Nephron (organoid): ENCODE results near the gene PRKCSH.

ENCODE experiments used
- H3K27ac Mint-ChIP-seq, 3 experiments: 2 replicates each; pipeline ENCODE4 v1.8.0; 2020; ENCODE audit warnings: mixed read lengths in 3 of 3, mild to moderate bottlenecking in 2 of 3, moderate library complexity in 1 of 3
- H3K27me3 Mint-ChIP-seq: 2 replicates; pipeline ENCODE4 v1.8.0; 2021; ENCODE audit warnings: low read depth, mild to moderate bottlenecking, moderate library complexity, mixed read lengths
- H3K36me3 Mint-ChIP-seq: 2 replicates; pipeline ENCODE4 v1.8.0; 2020; ENCODE audit warnings: low read depth, mixed read lengths
- H3K4me1 Mint-ChIP-seq: 2 replicates; pipeline ENCODE4 v1.8.0; 2020; ENCODE audit warnings: mixed read lengths
- H3K4me3 Mint-ChIP-seq, 3 experiments: 2 replicates each; pipeline ENCODE4 v1.8.0; 2020; ENCODE audit warnings: mild to moderate bottlenecking in 3 of 3, mixed read lengths in 3 of 3, moderate library complexity in 2 of 3
- H3K9me3 Mint-ChIP-seq: 2 replicates; pipeline ENCODE4 v1.8.0; 2020; ENCODE audit warnings: mixed read lengths
- TF ChIP-seq, protein P1 (sequence below), 3 experiments: fragments of 200-600 bp; sonication (generic); IDR thresholded peaks; one replicate each; pipeline ENCODE4 v1.5.0; 2021; ENCODE audit warnings: antibody characterized with exemption in 3 of 3; ENCODE audit not compliant: unreplicated experiment in 3 of 3

Gene PRKCSH

GRCh38 chr19:11435833-11436313 is 438 bp downstream of the PRKCSH start:
- Mint-ChIP-seq H3K4me1 (peaks cover 12% of the 10 kb centered on the region), H3K27me3 (no peaks in the 10 kb centered on the region), H3K36me3 (peaks cover 32% of the 10 kb centered on the region), H3K4me3 (peak overlapping the region; percentile 99 to 100 (median 100)), H3K9me3 (no peaks in the 10 kb centered on the region), H3K27ac (peak overlapping the region; percentile 89 to 98 (median 97))
- TF ChIP-seq, protein P1, sequence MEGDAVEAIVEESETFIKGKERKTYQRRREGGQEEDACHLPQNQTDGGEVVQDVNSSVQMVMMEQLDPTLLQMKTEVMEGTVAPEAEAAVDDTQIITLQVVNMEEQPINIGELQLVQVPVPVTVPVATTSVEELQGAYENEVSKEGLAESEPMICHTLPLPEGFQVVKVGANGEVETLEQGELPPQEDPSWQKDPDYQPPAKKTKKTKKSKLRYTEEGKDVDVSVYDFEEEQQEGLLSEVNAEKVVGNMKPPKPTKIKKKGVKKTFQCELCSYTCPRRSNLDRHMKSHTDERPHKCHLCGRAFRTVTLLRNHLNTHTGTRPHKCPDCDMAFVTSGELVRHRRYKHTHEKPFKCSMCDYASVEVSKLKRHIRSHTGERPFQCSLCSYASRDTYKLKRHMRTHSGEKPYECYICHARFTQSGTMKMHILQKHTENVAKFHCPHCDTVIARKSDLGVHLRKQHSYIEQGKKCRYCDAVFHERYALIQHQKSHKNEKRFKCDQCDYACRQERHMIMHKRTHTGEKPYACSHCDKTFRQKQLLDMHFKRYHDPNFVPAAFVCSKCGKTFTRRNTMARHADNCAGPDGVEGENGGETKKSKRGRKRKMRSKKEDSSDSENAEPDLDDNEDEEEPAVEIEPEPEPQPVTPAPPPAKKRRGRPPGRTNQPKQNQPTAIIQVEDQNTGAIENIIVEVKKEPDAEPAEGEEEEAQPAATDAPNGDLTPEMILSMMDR (IDR thresholded peaks at IDR 0.05; ENCODE audit: unreplicated experiment in 3 of 3) = no peak

DNA sequence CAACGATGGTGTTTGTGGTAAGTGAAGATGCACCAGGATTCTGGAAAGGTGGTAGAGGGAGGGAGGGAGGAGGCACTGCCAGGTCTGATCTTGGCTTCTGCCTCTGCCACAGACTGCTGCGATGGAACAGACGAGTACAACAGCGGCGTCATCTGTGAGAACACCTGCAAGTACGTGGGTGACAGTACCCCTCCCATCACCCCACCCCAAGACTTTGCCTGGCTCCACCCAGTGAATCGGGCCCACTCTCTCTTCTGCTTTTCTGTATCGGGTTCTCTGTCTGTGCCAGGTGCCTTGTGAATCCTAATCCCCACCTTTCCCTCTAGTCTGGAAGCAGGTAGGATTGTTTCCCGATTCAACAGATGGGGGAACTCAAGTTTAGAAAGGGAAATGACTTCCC is 2.5 kb downstream of the PRKCSH start:
- peaks cover 44% of the 10 kb centered on the region for H3K36me3 Mint-ChIP-seq
- no peaks in the 10 kb centered on the region for H3K27me3 Mint-ChIP-seq
- H3K9me3 Mint-ChIP-seq = no peaks in the 10 kb centered on the region
- peaks cover 12% of the 10 kb centered on the region for H3K4me1 Mint-ChIP-seq
- H3K4me3 Mint-ChIP-seq = peak overlapping the region; percentile 76 to 100 (median 86)
- TF ChIP-seq, protein P1 (IDR thresholded peaks at IDR 0.05; ENCODE audit: unreplicated experiment in 3 of 3) = no peak
- H3K27ac Mint-ChIP-seq = no peak overlapping the region

- Mint-ChIP-seq H3K27ac (no peak overlapping the region), H3K4me3 (no peak overlapping the region), H3K36me3 (peaks cover 33% of the 10 kb centered on the region), H3K4me1 (no peaks in the 10 kb centered on the region), H3K27me3 (no peaks in the 10 kb centered on the region), H3K9me3 (no peaks in the 10 kb centered on the region)
- TF ChIP-seq, protein P1 (IDR thresholded peaks at IDR 0.05; ENCODE audit: unreplicated experiment in 3 of 3) = no peak
These were observed 8.6 kb downstream of the PRKCSH start for GRCh38 chr19:11444059-11444458.

GRCh38 chr19:11445141-11445540 is 9.7 kb downstream of the PRKCSH start:
- TF ChIP-seq, protein P1 (IDR thresholded peaks at IDR 0.05; ENCODE audit: unreplicated experiment in 3 of 3) = no peak
- no peak overlapping the region for H3K27ac Mint-ChIP-seq
- no peak overlapping the region for H3K4me3 Mint-ChIP-seq
- no peaks in the 10 kb centered on the region for H3K27me3 Mint-ChIP-seq
- H3K36me3 Mint-ChIP-seq = peaks cover 32% of the 10 kb centered on the region
- H3K9me3 Mint-ChIP-seq = no peaks in the 10 kb centered on the region
- H3K4me1 Mint-ChIP-seq = no peaks in the 10 kb centered on the region

- Mint-ChIP-seq H3K9me3 (no peaks in the 10 kb centered on the region), H3K27me3 (no peaks in the 10 kb centered on the region), H3K36me3 (peaks cover 21% of the 10 kb centered on the region), H3K4me1 (no peaks in the 10 kb centered on the region), H3K4me3 (no peak overlapping the region), H3K27ac (peak overlapping the region in 2 of 3 experiments; percentile 41 to 66)
- TF ChIP-seq, protein P1 (IDR thresholded peaks at IDR 0.05; ENCODE audit: unreplicated experiment in 3 of 3) = no peak
These were observed 10.8 kb downstream of the PRKCSH start for GRCh38 chr19:11446271-11446651.

DNA sequence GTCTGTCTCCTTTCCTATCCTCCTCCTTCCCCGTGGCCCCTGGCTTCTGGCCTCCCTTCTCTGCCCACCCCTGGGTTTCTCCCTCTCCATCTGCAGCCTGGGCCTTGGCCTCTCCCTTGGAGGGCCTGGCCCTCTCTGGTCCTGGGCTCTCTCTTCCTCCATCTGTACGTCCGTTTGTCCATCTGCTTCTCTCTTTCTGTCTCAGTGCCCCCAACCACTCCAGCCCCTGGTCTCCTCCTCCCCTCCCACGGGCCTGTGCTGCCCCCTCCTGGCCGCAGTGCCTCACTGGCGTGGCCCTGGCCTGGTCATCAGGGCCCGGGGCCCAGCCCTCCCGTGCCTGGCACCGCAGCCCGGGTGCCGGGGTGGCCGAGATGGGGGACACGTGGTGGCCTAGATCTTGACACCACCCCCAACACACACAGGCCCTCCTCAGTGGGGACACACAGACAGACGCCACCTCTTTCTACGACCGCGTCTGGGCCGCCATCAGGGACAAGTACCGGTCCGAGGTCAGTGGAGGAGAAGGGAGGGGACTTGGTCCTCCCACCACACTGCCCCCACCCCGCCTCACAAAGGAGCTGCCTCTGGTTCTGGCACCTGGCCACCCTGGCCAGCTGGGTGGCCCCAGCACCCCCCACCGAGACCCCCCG is 11.3 kb downstream of the PRKCSH start:
- Mint-ChIP-seq H3K4me3 (no peak overlapping the region), H3K27me3 (no peaks in the 10 kb centered on the region), H3K9me3 (no peaks in the 10 kb centered on the region), H3K27ac (peak overlapping the region in 2 of 3 experiments; percentile 41 to 66), H3K36me3 (peaks cover 19% of the 10 kb centered on the region), H3K4me1 (no peaks in the 10 kb centered on the region)
- TF ChIP-seq, protein P1 (IDR thresholded peaks at IDR 0.05; ENCODE audit: unreplicated experiment in 3 of 3) = peak; percentile 63 to 66 (median 65)
